Measurements from ENCODE around the gene SLC26A9. TPM values are rescaled to one million over a fixed set of nuclear protein-coding genes. Genes with fewer than 3 reads are reported as not detected.

SLC26A9 gene
- total and polyA plus RNA-seq, 9 of the 15 experiments (the other 6 are each of a cell fraction or from before 2014, with no cell fraction given): 0.03 TPM; not detected in 8

- POLR2A ChIA-PET: interaction anchor here (0.6 to 1.2 kb wide), 5 partner anchors 14 to 236 kb away, joined by 3 to 4 read pairs (median 3); no protein-coding TSS in a partner anchor
- Histone ChIP-seq H3K27ac (ENCODE audit: extremely low read depth, low read depth, low read length) (no peak overlapping the region), H3K4me3 (no peak overlapping the region), H3K27me3 (ENCODE audit: control insufficient read depth in 2 of 2, insufficient read depth in 2 of 2, low read length in 2 of 2) (peaks cover 12 to 74% of the 10 kb centered on the region in 2 experiments), H3K4me1 (replicated peaks in 1 of 2; ENCODE audit: control insufficient read depth in 2 of 2, insufficient read depth in 2 of 2, low read length in 2 of 2) (no peaks in the 10 kb centered on the region), H3K9me1 (ENCODE audit: control insufficient read depth, insufficient read depth, low read length) (no peaks in the 10 kb centered on the region), H3K9me3 (replicated peaks; ENCODE audit: control insufficient read depth, insufficient read depth, low read depth, low read length) (no peaks in the 10 kb centered on the region), H3K9ac (ENCODE audit: insufficient read depth in 1 of 2, low read depth in 2 of 2, low read length in 2 of 2) (no peak overlapping the region), H3K4me2 (ENCODE audit: insufficient read depth, low read length) (no peak overlapping the region), H2AFZ (ENCODE audit: low read depth, low read length) (no peak overlapping the region), H3K79me2 (ENCODE audit: control insufficient read depth, insufficient read depth, low read length) (no peaks in the 10 kb centered on the region), H3K36me3 (ENCODE audit: control insufficient read depth, insufficient read depth, low read length) (no peaks in the 10 kb centered on the region), H4K20me1 (replicated peaks; ENCODE audit: control insufficient read depth, insufficient read depth, low read length) (peaks cover 14% of the 10 kb centered on the region)
- DNase-seq (ENCODE audit: extremely low read depth in 1 of 4, low spot score in 3 of 4) (no peak), ATAC-seq (no peak), FAIRE-seq (no peak)
- intact Hi-C loops (cut with micrococcal nuclease) (no loop called here), in situ Hi-C loops (cut with MboI) (no loop called here)
- CTCF ChIA-PET (ENCODE audit: low intra/inter-chr PET ratio): no interaction called here
- 2% methylated on average over 9 of the region's 9 CpGs for WGBS (ENCODE audit: insufficient coverage, low coverage, missing lambda C conversion rate)
- TF ChIP-seq ZNF445 (CRISPR knock-in tag; IDR thresholded peaks at IDR 0.05; ENCODE audit: low read depth) (no peak), CTBP1 (IDR thresholded peaks at IDR 0.05; ENCODE audit: borderline replicate concordance) (peak; percentile 21; the same call in 1 of the 2 replicates), JUND (IDR thresholded peaks at IDR 0.05; ENCODE audit: borderline replicate concordance, low read depth, low read length) (no peak), JUND (tag; IDR thresholded peaks at IDR 0.05; ENCODE audit: borderline replicate concordance, low read depth, low read length) (no peak), STAT5B (CRISPR knock-in tag; IDR thresholded peaks at IDR 0.05) (no peak), NFIC (IDR thresholded peaks at IDR 0.05) (0 out of 2 replicates have a peak, but pooled peaks have one; percentile 22), PYGO2 (tag; IDR thresholded peaks at IDR 0.05) (no peak), ZNF3 (CRISPR knock-in tag; IDR thresholded peaks at IDR 0.05) (no peak), EGR1 (conservative IDR thresholded peaks at IDR 0.05) (no peak), ARID1B (IDR thresholded peaks at IDR 0.05) (no peak), CBFB (CRISPR knock-in tag; IDR thresholded peaks at IDR 0.05) (no peak)
- no TSS peak for BruUV-seq (replicated peaks)
These were observed 18.9 kb upstream of the SLC26A9 start for GRCh38 chr1:205961991-205962820.
